Measurements from ENCODE around the gene GALNT6.

GRCh38 chr12:51341251-51342007 is 49.8 kb downstream of the GALNT6 start:
- peak; percentile 95 for TF ChIP-seq CTCF (IDR thresholded peaks at IDR 0.05; ENCODE audit: low read depth, low read length, poor library complexity, severe bottlenecking)
- no peak for TF ChIP-seq EZH2phosphoT487 (IDR thresholded peaks at IDR 0.05; ENCODE audit: borderline replicate concordance, low read length)

Measured in DOHH2 (cell line).